Glomerular endothelial cell (primary cell): ENCODE data around the gene NUP155. TPM values are rescaled to one million over a fixed set of nuclear protein-coding genes. Genes with fewer than 3 reads are reported as not detected.
"Not testable (repeated sequence)": the region's sequence is repeated elsewhere in the genome, so short reads cannot be mapped to it uniquely, and the experiment has no call there.

Source experiments
- DNase-seq: peaks from one replicate; pipeline ENCODE4 v3.0.0-alpha.2; 2011; ENCODE audit warnings: low read depth, low spot score; ENCODE audit errors: extremely low read depth
- total RNA-seq: library from RNA; depleted of rRNA; stranded (reverse); fragments of >200 nt; gene quantifications from 2 replicates; pipeline ENCODE4 v1.2.3, GENCODE V29; 2015

Gene NUP155
- total RNA-seq, 1 donor from 2014 or later = 22.2 TPM

DNA sequence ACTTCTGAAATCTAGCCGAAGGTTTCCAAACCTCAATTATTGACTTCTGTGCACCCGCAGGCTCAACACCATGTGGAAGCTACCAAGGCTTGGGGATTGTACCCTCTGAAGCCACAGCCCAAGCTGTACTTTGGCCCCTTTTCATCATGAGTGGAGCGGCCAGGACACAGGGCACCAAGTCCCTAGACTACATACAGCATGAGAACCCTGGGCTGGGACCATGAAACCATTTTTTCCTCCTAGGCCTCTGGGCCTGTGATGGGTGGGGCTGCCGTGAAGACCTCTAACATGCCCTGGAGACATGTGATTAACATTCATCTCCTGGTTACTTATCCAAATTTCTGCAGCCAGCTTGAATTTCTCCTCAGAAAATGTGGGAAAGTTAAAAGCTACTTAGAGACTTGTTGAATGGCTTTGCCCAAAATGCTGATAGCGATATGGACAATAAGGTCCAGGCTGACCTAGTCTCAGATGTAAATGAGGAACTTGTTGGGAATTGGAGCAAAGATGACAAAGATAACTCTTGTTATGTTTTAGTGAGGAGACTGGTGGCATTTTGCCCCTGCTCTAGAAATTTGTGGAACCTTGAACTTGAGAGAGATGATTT lies 87.6 kb downstream of the NUP155 start:
- DNase-seq = no peak

DNA sequence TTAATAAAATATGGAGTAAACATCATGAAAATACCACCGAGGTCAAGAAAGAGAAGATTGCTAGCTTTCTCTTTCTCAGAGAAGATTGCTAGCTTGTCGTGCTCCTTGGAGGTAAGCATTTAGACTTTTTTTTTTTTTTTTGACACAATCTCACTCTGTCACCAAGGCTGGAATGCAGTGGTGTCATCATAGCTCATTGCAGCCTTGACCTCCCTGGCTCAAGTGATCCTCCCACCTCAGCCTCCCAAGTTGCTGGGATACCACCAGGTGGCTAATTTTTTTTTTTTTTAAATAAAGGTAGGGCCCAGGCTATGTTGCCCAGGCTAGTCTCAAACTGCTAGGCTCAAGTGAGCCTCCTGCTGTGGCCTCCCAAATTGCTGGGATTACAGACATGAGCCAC lies 95.4 kb downstream of the NUP155 start:
- DNase-seq = no peak

DNA sequence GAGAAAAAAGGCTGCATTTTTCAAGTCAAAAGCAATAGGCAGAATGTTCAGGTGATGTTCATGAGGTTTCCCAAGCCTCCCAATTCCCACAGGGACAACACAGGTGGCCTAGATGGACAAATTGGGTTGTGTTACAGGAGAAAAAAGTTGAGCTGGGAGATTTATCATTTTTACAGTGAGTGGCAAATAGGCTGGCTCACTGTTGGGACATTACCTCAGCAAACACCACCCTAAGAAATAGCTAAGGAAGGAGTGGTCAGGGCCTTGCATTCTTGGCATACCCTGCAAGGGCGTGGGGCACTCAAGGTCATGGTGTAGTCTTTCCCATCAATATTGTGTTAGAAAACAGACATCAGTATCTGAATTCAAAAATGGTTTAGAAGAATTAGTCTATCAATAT lies 98.4 kb downstream of the NUP155 start:
- no peak for DNase-seq

DNA sequence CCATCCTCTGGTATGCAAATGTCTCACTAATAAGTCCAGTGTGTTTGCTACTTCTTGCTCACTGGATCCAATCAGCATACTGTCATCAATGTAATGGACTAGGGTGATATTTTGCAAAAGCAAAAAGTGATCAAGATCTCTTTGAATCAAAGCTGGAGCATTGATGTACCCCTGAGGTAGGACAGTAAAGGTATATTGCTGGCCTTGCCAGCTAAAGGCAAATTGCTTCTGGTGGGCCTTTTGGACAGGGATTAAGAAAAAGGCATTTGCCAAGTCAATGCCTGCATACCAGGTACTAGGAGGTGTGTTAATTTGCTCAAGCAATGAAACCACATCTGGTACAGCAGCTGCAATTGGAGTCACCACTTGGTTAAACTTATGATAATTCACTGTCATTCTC lies 102.8 kb downstream of the NUP155 start:
- not testable (repeated sequence) for DNase-seq

DNA sequence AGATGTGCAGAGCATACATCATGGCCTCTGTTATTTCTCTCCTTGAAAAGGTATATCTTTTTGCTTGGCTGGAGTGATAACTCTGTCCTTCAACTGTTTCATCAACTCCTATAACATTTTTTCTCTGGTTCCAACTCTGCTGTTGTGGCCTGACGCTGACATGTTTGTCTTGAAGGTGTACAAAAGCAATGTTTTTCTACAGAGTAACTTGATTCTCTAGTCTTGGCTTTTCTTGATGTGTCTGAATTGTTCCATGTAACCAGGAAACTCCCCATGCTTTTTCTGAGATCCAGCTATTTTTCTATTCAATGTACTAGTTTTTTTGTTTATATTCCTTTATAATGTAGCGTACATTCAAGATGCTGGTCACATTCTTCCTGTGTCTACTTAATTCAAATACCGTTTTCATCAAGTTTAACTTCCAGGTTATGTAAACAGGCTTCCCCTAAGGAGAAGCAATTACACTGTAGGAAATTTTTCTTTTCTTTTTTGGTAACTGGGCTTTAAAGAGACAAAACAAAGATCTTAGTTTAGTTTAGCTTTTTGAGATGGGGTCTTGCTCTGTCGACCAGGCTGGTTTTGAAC lies 115.0 kb downstream of the NUP155 start:
- no peak for DNase-seq

DNA sequence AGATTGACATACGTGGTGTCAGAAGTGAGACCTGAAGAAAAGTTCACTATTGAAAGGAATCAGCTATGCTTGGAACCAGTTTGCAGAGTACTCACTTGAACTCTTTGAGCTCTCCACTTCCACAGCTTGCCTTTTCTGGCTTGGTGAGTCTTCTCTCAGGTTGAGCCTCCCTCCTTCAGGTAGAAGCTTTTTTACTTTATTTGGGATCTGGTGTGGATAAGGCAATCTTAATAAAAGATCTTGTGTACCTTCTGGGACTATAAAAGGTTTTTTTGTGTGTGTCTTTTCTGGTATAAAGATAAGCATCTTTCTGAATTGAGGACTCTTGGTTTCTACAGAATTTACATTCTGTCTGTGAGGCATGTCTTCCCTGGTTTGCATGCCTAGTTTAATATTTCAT lies 116.3 kb downstream of the NUP155 start:
- no peak for DNase-seq

- no peak for DNase-seq
These were observed 119.2 kb downstream of the NUP155 start for GRCh38 chr5:37251665-37252064.

GRCh38 chr5:37249815-37250164 lies 121.1 kb downstream of the NUP155 start:
- DNase-seq = no peak

DNA sequence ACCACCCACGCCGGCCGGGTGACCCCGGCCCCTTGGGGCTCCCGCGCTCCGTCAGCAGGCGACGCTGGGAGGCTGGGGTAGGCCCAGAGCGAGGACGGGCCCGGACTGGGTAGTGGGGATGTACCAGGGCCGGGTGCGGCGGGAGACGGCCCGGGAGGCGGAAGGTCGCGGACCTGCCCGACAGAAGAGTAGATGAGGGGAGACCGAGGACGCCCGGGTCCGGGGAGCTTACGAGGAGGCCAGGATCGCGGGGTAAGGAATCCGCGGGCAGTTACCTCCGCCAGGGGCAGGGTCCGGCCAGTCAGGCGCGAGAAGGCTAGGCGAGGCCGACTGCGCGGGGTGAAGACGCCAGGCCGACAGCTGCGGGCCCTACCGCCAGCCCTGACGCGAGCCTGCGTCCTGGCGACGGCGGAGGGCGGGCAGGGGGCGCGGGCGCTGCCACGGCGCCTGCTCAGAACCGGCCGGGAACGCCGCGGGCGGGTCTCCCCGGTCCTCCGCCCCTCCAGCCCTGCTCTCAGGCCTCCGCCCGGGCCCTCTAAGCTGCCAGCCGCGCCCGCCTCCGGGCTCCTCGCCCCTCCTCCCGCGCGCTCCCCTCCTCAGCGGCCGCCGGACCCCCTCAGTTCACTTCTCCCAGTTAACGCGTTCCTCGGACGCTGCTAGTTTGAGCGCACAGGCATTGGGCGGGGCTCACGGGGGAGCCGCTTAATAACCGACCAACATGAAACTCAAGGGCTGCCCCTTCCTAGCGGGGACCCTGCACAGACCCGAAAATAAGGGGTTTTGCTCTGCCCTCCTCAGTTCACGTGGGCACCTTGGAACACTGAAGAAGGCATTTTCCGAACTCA lies 121.7 kb downstream of the NUP155 start, which contains the start of gene CPLANE1:
Gene CPLANE1, minus strand, starts transcription at position 407 of the 845 bp plus-strand sequence. CDS start 1,678 bp downstream, outside the sequence.
- no peak for DNase-seq

DNA sequence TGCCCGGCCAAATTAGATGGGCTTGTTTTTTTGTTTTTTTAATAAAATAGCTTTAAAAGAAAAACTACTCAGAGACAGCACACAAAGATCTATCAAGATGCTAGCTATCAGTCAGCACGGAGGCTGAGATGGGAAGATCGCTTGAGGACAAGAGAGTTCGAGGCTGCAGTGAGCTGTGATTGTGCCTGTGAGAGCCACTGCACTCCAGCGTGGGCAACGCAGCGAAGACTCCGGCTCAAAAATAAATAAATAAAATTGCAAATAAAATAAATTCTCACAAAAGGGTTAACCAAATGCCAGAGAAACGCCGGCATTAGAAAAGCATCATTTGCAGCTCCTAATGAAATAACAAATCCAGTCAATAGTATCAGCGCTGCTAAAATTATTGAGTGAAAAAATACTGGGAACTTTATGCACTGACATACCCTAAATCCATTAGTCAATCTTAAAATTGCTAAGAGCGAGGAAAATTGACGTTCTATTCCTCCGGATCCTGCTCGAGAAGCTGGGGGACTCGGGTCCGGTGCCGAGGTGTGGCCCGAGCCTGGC lies 122.4 kb downstream of the NUP155 start:
- no peak for DNase-seq

- no peak for DNase-seq
These were observed 123.4 kb downstream of the NUP155 start for GRCh38 chr5:37247496-37247895.

- DNase-seq = no peak
These were observed 123.9 kb downstream of the NUP155 start for GRCh38 chr5:37247036-37247435.

Other genes with a start within 250 kb of the NUP155 start
- gene CPLANE1, start 121.7 kb downstream of the NUP155 start, total RNA-seq = 21.6 and 30.1 TPM in 2 replicates
- 17.6 and 19.5 TPM in 2 replicates for gene WDR70, start 8.2 kb upstream of the NUP155 start, total RNA-seq